Liver (tissue), 9 donors: ENCODE results near the gene HMOX2. TPM values are rescaled to one million over a fixed set of nuclear protein-coding genes. Genes with fewer than 3 reads are reported as not detected.

ENCODE experiments used
- DNase-seq: peaks from one replicate; pipeline ENCODE4 v3.0.0-alpha.2; 2017; ENCODE audit warnings: low spot score
- H3K27ac ChIP-seq, 2 donors: one replicate each; pipeline ENCODE4 v1.7.0; 2013; ENCODE audit warnings: inconsistent platforms in 2 of 2, low read length in 2 of 2, control low read depth in 1 of 2, low read depth in 1 of 2, mild to moderate bottlenecking in 1 of 2
- H3K27me3 ChIP-seq, 4 donors: one replicate each; pipeline versions ENCODE4 v1.6.1 to v1.7.0; 2013; ENCODE audit warnings: low read length in 3 of 4, inconsistent platforms in 1 of 4, mild to moderate bottlenecking in 1 of 4, moderate library complexity in 1 of 4; ENCODE audit not compliant: control insufficient read depth in 4 of 4, insufficient read depth in 4 of 4
- H3K36me3 ChIP-seq, 4 donors: one replicate each; pipeline versions ENCODE4 v1.6.1 to v1.7.0; 2013; ENCODE audit warnings: low read length in 3 of 4, mild to moderate bottlenecking in 3 of 4, low read depth in 1 of 4, moderate library complexity in 1 of 4; ENCODE audit not compliant: control insufficient read depth in 4 of 4, insufficient read depth in 3 of 4
- H3K4me1 ChIP-seq, 4 donors: one replicate each; pipeline versions ENCODE4 v1.6.1 to v1.7.0; 2013; ENCODE audit warnings: low read length in 3 of 4, mild to moderate bottlenecking in 3 of 4, moderate library complexity in 1 of 4; ENCODE audit not compliant: control insufficient read depth in 4 of 4, insufficient read depth in 4 of 4
- H3K4me3 ChIP-seq, 3 donors: one replicate each; pipeline versions ENCODE4 v1.6.1 to v1.7.0; 2013; ENCODE audit warnings: low read length in 3 of 3, control low read depth in 1 of 3, low read depth in 1 of 3, mild to moderate bottlenecking in 1 of 3
- H3K9ac ChIP-seq, 2 donors: one replicate each; pipeline ENCODE4 v1.7.0; 2013; ENCODE audit warnings: low read length in 2 of 2, mild to moderate bottlenecking in 2 of 2, moderate library complexity in 2 of 2, control low read depth in 1 of 2, low read depth in 1 of 2
- H3K9me3 ChIP-seq, 4 donors: one replicate each; pipeline versions ENCODE4 v1.6.1 to v1.7.0; 2013; ENCODE audit warnings: low read length in 3 of 4; ENCODE audit not compliant: control insufficient read depth in 4 of 4
- ATF3 ChIP-seq: IDR thresholded peaks from 2 replicates; pipeline ENCODE4 v1.6.1; 2016; ENCODE audit warnings: antibody characterized with exemption
- EGR1 ChIP-seq, 2 donors: IDR thresholded peaks; 2 replicates each; pipeline ENCODE4 v1.6.1; 2016 to 2018; ENCODE audit warnings: antibody characterized with exemption in 2 of 2, low read depth in 2 of 2
- FOXA1 ChIP-seq: IDR thresholded peaks from 2 replicates; pipeline ENCODE4 v1.6.1; 2016; ENCODE audit warnings: antibody characterized with exemption
- FOXA2 ChIP-seq: IDR thresholded peaks from 2 replicates; pipeline ENCODE4 v1.6.1; 2016; ENCODE audit warnings: antibody characterized with exemption
- GABPA ChIP-seq, 2 donors: IDR thresholded peaks in 1 of 2; conservative IDR thresholded peaks in 1 of 2; 2 replicates each; pipeline ENCODE4 v1.6.1; 2016; ENCODE audit warnings: antibody characterized with exemption in 2 of 2, mild to moderate bottlenecking in 1 of 2, moderate library complexity in 1 of 2
- HNF4A ChIP-seq, 2 donors: conservative IDR thresholded peaks; 2 replicates each; pipeline ENCODE4 v1.6.1; 2016; ENCODE audit warnings: antibody characterized with exemption in 2 of 2, mild to moderate bottlenecking in 2 of 2
- HNF4G ChIP-seq: IDR thresholded peaks from 2 replicates; pipeline ENCODE4 v1.6.1; 2016; ENCODE audit warnings: antibody characterized with exemption
- JUND ChIP-seq, 2 donors: IDR thresholded peaks; 2 replicates each; pipeline ENCODE4 v1.6.1; 2016; ENCODE audit warnings: antibody characterized with exemption in 2 of 2
- NR2F2 ChIP-seq: IDR thresholded peaks from 2 replicates; pipeline ENCODE4 v1.6.1; 2016; ENCODE audit warnings: antibody characterized with exemption
- RXRA ChIP-seq, 2 donors: IDR thresholded peaks; 2 replicates each; pipeline ENCODE4 v1.6.1; 2017 to 2018; ENCODE audit warnings: antibody characterized with exemption in 2 of 2, mild to moderate bottlenecking in 1 of 2
- SP1 ChIP-seq: IDR thresholded peaks from 2 replicates; pipeline ENCODE4 v1.6.1; 2018; ENCODE audit warnings: antibody characterized with exemption, mild to moderate bottlenecking
- TAF1 ChIP-seq: conservative IDR thresholded peaks from 2 replicates; pipeline ENCODE4 v1.6.1; 2016; ENCODE audit warnings: antibody characterized with exemption, mild to moderate bottlenecking
- ZBTB33 ChIP-seq: IDR thresholded peaks from 2 replicates; pipeline ENCODE4 v1.6.1; 2016; ENCODE audit warnings: antibody characterized with exemption
- WGBS: extraction: QIAGEN DNeasy Blood & Tissue Kit; methylation state at CpG from one replicate; pipeline ENCODE4 v1.1.7; 2013; 5-methylcytosine and 5-hydroxymethylcytosine counted together
- polyA plus RNA-seq, 2 donors: library from polyadenylated mRNA; stranded (reverse) in 1 of 2; unstranded in 1 of 2; fragments of 200-250 nt in 1 of 2; fragments of >200 nt in 1 of 2; fragmentation: Nextera tagmentation in 1 of 2; extraction: Ambion mirVana in 1 of 2; gene quantifications; one replicate each; pipeline versions ENCODE4 v1.2.1 to v1.2.3, GENCODE V29; 2013 to 2015
- total RNA-seq, 2 donors: library from RNA; depleted of rRNA; stranded (reverse); fragments of >200 nt; gene quantifications; one replicate each; pipeline ENCODE4 v1.2.3, GENCODE V29; 2014
- donor health status: healthy.
- donor health status: healthy.
- donor health status: healthy.
- donor health status: healthy.
- donor health status: healthy.

The HMOX2 gene
- total and polyA plus RNA-seq, 4 donors = 11.4 to 81.5 (median 61.5) TPM

- peaks cover 5 to 13% (median 7%) of the 10 kb centered on the region in 4 donors for H3K4me1 ChIP-seq
- TF ChIP-seq GABPA (IDR thresholded peaks at IDR 0.05 in 1 of 2, conservative IDR thresholded peaks at IDR 0.05 in 1 of 2) (no peak), ATF3 (no peak), TAF1 (no peak), FOXA1 (no peak), HNF4A (conservative IDR thresholded peaks at IDR 0.05) (no peak), NR2F2 (no peak)
- WGBS = 90% methylated on average over 27 of the region's 27 CpGs
- H3K27me3 ChIP-seq = no peaks in the 10 kb centered on the region
- no peak overlapping the region for H3K4me3 ChIP-seq
- H3K9ac ChIP-seq = no peak overlapping the region
- no peaks in the 10 kb centered on the region for H3K9me3 ChIP-seq
- no peak for DNase-seq
- H3K27ac ChIP-seq = no peak overlapping the region
- H3K36me3 ChIP-seq = peaks cover 12 to 34% (median 22%) of the 10 kb centered on the region in 4 donors
Observed at GRCh38 chr16:4461250-4462085, 14.7 kb upstream of the HMOX2 start.

- DNase-seq = no peak
- Histone ChIP-seq H3K9ac (no peak overlapping the region), H3K9me3 (no peaks in the 10 kb centered on the region)
Observed at GRCh38 chr16:4463522-4464163, 12.6 kb upstream of the HMOX2 start.

More at GRCh38 chr16:4463522-4464163, 12.6 kb upstream of the HMOX2 start:
- Histone ChIP-seq H3K4me1 (peaks cover 4 to 8% (median 6%) of the 10 kb centered on the region in 4 donors), H3K36me3 (peaks cover 11 to 32% (median 20%) of the 10 kb centered on the region in 4 donors), H3K27ac (no peak overlapping the region), H3K27me3 (no peaks in the 10 kb centered on the region), H3K4me3 (no peak overlapping the region)
- WGBS = 91% methylated on average over 22 of the region's 22 CpGs
- TF ChIP-seq FOXA2 (no peak), HNF4A (conservative IDR thresholded peaks at IDR 0.05) (no peak), ZBTB33 (no peak), TAF1 (no peak), GABPA (IDR thresholded peaks at IDR 0.05 in 1 of 2, conservative IDR thresholded peaks at IDR 0.05 in 1 of 2) (no peak), HNF4G (no peak), FOXA1 (no peak), JUND (IDR thresholded peaks at IDR 0.05) (no peak), SP1 (no peak), NR2F2 (no peak), EGR1 (IDR thresholded peaks at IDR 0.05; ENCODE audit: low read depth in 2 of 2) (no peak), RXRA (IDR thresholded peaks at IDR 0.05) (no peak)
